Mammary epithelial cell (primary cell): ENCODE results near the gene GPR4.

Source experiments
- EZH2 ChIP-seq: IDR thresholded peaks from 2 replicates; pipeline ENCODE4 v1.6.1; 2012; ENCODE audit warnings: low read length, inconsistent platforms, borderline replicate concordance
- TF ChIP-seq, protein P1 (sequence below), 2 donors: IDR thresholded peaks in 1 of 2; conservative IDR thresholded peaks in 1 of 2; 2 replicates each; pipeline ENCODE4 v1.5.1; 2011 to 2012; ENCODE audit warnings: inconsistent platforms in 2 of 2, low read length in 2 of 2, mild to moderate bottlenecking in 2 of 2, control low read depth in 1 of 2, low read depth in 1 of 2; ENCODE audit not compliant: insufficient read depth in 1 of 2; ENCODE audit errors: extremely low read depth in 1 of 2

DNA sequence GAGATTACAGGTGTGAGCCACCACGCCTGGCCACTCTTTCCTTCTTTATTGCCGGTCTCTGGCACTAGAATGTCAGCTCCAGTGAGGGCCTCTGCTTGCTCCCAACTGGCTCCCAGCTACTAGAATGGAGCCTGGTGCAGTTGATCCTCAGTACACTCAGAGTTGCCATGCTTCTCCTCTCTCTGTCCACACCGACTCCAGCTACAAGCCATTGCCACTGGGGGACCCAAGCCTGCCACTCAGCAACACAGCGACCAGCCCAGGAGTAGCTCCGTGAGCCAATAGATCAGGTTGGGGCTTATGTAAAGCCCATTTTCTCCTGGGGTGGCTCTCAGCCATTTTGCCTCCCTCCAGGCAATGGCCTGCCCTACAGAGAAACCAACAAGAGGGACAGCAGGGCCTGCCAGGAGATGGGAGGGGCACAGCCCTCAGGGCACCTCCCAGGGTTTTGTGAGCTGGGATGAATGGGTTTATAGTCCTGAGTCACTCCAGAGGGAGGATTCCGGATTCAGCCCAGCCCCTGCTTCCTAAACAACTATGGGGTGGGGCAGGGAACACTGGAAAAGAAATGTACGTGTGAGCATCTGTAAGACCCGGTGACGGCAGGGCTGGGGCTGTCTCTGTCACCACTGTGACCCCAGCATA lies 53.9 kb downstream of the GPR4 start:
- TF ChIP-seq, protein P1, sequence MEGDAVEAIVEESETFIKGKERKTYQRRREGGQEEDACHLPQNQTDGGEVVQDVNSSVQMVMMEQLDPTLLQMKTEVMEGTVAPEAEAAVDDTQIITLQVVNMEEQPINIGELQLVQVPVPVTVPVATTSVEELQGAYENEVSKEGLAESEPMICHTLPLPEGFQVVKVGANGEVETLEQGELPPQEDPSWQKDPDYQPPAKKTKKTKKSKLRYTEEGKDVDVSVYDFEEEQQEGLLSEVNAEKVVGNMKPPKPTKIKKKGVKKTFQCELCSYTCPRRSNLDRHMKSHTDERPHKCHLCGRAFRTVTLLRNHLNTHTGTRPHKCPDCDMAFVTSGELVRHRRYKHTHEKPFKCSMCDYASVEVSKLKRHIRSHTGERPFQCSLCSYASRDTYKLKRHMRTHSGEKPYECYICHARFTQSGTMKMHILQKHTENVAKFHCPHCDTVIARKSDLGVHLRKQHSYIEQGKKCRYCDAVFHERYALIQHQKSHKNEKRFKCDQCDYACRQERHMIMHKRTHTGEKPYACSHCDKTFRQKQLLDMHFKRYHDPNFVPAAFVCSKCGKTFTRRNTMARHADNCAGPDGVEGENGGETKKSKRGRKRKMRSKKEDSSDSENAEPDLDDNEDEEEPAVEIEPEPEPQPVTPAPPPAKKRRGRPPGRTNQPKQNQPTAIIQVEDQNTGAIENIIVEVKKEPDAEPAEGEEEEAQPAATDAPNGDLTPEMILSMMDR (conservative IDR thresholded peaks at IDR 0.05 in 1 of 2, IDR thresholded peaks at IDR 0.05 in 1 of 2; ENCODE audit: extremely low read depth in 1 of 2, insufficient read depth in 1 of 2, low read depth in 1 of 2, low read length in 2 of 2) = no peak
- no peak for TF ChIP-seq EZH2
